Measurements from ENCODE around the gene TRPM3.

TRPM3 gene

DNA sequence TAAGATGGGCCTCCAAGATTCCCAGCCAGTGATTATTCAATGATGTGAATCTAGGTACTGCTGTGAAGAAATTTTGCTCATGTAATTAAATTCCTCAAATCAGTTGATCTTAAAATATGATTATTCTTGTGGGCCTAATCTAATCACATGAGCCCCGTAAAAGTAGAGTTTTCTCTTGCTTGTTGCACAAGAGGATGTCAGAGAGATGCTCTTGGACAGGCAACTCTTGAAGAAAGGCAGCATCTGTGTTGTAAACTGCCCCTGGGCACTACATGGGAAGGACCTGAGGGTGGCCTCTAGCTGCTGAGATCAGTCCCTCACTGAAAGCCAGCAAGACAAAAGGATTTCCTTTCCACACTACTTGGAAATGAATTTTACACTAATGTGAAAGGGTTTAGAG is 132.9 kb downstream of the TRPM3 start:
- DNase-seq (ENCODE audit: low read depth, low spot score) = no peak
- no peaks in the 10 kb centered on the region for H3K4me1 ChIP-seq (ENCODE audit: insufficient read depth, insufficient read length)
- TF ChIP-seq SUZ12 (IDR thresholded peaks at IDR 0.05; ENCODE audit: extremely low read depth, insufficient read depth, insufficient read length) (no peak), ZNF274 (IDR thresholded peaks at IDR 0.05; ENCODE audit: low read depth, low read length) (no peak), YY1 (IDR thresholded peaks at IDR 0.05; ENCODE audit: insufficient read depth, insufficient read length) (no peak)
- no peak overlapping the region for H3K4me3 ChIP-seq (ENCODE audit: insufficient read length, low read depth)
- no peak overlapping the region for H3K9ac ChIP-seq (ENCODE audit: insufficient read length, low read depth)
- no peaks in the 10 kb centered on the region for H3K36me3 ChIP-seq (ENCODE audit: insufficient read depth, insufficient read length, low read length)
- H3K9me3 ChIP-seq (ENCODE audit: insufficient read depth, low read length) = no peaks in the 10 kb centered on the region; the same call in 1 of the 2 replicates
- H3K27me3 ChIP-seq (ENCODE audit: insufficient read depth, insufficient read length) = no peaks in the 10 kb centered on the region

DNA sequence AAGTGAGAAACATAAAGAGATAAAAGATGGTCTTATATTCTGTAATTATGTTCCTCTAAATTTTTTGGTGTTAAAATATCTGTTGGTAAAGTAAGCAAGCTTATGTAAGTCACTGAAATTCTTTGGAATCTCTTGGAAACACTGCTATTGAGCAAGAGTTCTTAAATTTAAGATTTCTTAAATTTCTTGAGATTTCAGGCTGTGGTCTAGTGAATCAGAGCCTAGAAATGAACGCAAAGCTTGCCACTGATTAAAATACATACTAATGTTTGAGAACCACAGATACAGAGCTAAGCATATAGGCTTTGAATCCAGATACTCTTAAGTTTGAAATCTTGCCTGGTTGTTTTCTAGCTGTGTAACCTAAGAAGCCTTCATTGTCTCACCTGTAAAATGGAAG is 133.4 kb downstream of the TRPM3 start:
- Histone ChIP-seq H3K27me3 (ENCODE audit: insufficient read depth, insufficient read length) (no peaks in the 10 kb centered on the region), H3K9ac (ENCODE audit: insufficient read length, low read depth) (no peak overlapping the region), H3K9me3 (ENCODE audit: insufficient read depth, low read length) (no peaks in the 10 kb centered on the region; the same call in 1 of the 2 replicates), H3K4me1 (ENCODE audit: insufficient read depth, insufficient read length) (no peaks in the 10 kb centered on the region), H3K4me3 (ENCODE audit: insufficient read length, low read depth) (no peak overlapping the region), H3K36me3 (ENCODE audit: insufficient read depth, insufficient read length, low read length) (no peaks in the 10 kb centered on the region)
- no peak for TF ChIP-seq YY1 (IDR thresholded peaks at IDR 0.05; ENCODE audit: insufficient read depth, insufficient read length)
- no peak for TF ChIP-seq SUZ12 (IDR thresholded peaks at IDR 0.05; ENCODE audit: extremely low read depth, insufficient read depth, insufficient read length)
- no peak for TF ChIP-seq ZNF274 (IDR thresholded peaks at IDR 0.05; ENCODE audit: low read depth, low read length)
- DNase-seq (ENCODE audit: low read depth, low spot score) = no peak

- H3K9ac ChIP-seq (ENCODE audit: insufficient read length, low read depth) = no peak overlapping the region
- no peaks in the 10 kb centered on the region for H3K36me3 ChIP-seq (ENCODE audit: insufficient read depth, insufficient read length, low read length)
- no peaks in the 10 kb centered on the region for H3K27me3 ChIP-seq (ENCODE audit: insufficient read depth, insufficient read length)
- H3K4me1 ChIP-seq (ENCODE audit: insufficient read depth, insufficient read length) = no peaks in the 10 kb centered on the region
- no peak overlapping the region for H3K4me3 ChIP-seq (ENCODE audit: insufficient read length, low read depth)
- H3K9me3 ChIP-seq (ENCODE audit: insufficient read depth, low read length) = no peaks in the 10 kb centered on the region; the same call in 1 of the 2 replicates
- no peak for TF ChIP-seq ZNF274 (IDR thresholded peaks at IDR 0.05; ENCODE audit: low read depth, low read length)
- no peak for TF ChIP-seq YY1 (IDR thresholded peaks at IDR 0.05; ENCODE audit: insufficient read depth, insufficient read length)
- no peak for DNase-seq (ENCODE audit: low read depth, low spot score)
Measured at GRCh38 chr9:70986984-70987383, 134.4 kb downstream of the TRPM3 start.

- Histone ChIP-seq H3K4me3 (ENCODE audit: insufficient read length, low read depth) (no peak overlapping the region), H3K27me3 (ENCODE audit: insufficient read depth, insufficient read length) (no peaks in the 10 kb centered on the region), H3K9me3 (ENCODE audit: insufficient read depth, low read length) (no peaks in the 10 kb centered on the region; the same call in 1 of the 2 replicates), H3K36me3 (ENCODE audit: insufficient read depth, insufficient read length, low read length) (no peaks in the 10 kb centered on the region), H3K9ac (ENCODE audit: insufficient read length, low read depth) (no peak overlapping the region), H3K4me1 (ENCODE audit: insufficient read depth, insufficient read length) (no peaks in the 10 kb centered on the region)
- TF ChIP-seq ZNF274 (IDR thresholded peaks at IDR 0.05; ENCODE audit: low read depth, low read length) = no peak
- DNase-seq (ENCODE audit: low read depth, low spot score) = no peak
Measured at GRCh38 chr9:70983723-70984295, 137.6 kb downstream of the TRPM3 start.

GRCh38 chr9:70981312-70981711 is 140.1 kb downstream of the TRPM3 start:
- Histone ChIP-seq H3K9ac (ENCODE audit: insufficient read length, low read depth) (no peak overlapping the region), H3K36me3 (ENCODE audit: insufficient read depth, insufficient read length, low read length) (no peaks in the 10 kb centered on the region), H3K4me1 (ENCODE audit: insufficient read depth, insufficient read length) (no peaks in the 10 kb centered on the region), H3K4me3 (ENCODE audit: insufficient read length, low read depth) (no peak overlapping the region), H3K9me3 (ENCODE audit: insufficient read depth, low read length) (no peaks in the 10 kb centered on the region; the same call in 1 of the 2 replicates), H3K27me3 (ENCODE audit: insufficient read depth, insufficient read length) (no peaks in the 10 kb centered on the region)
- TF ChIP-seq YY1 (IDR thresholded peaks at IDR 0.05; ENCODE audit: insufficient read depth, insufficient read length) (no peak), ZNF274 (IDR thresholded peaks at IDR 0.05; ENCODE audit: low read depth, low read length) (no peak), SUZ12 (IDR thresholded peaks at IDR 0.05; ENCODE audit: extremely low read depth, insufficient read depth, insufficient read length) (no peak)
- DNase-seq (ENCODE audit: low read depth, low spot score) = no peak

DNA sequence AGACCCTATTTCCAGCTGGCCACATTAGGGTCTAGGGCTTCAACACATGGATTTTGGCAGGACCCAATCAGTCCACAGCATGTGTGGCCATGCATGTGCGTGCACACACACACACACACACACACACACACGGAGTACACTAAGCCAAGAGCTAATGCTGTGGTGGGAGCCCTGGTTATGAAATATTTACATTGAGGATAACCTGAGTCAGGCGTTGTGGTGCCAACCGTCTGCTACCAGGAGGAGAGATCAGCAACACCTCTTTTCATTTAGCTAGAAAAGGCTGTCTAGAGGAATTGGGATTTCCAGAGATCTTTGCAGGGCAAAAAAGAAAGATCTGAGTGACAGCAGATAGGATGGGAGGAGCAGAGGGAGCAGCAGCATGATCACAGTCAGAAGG is 141.5 kb downstream of the TRPM3 start:
- Histone ChIP-seq H3K9ac (ENCODE audit: insufficient read length, low read depth) (no peak overlapping the region), H3K4me1 (ENCODE audit: insufficient read depth, insufficient read length) (no peaks in the 10 kb centered on the region), H3K9me3 (ENCODE audit: insufficient read depth, low read length) (no peaks in the 10 kb centered on the region; the same call in 1 of the 2 replicates), H3K27me3 (ENCODE audit: insufficient read depth, insufficient read length) (no peaks in the 10 kb centered on the region), H3K4me3 (ENCODE audit: insufficient read length, low read depth) (no peak overlapping the region), H3K36me3 (ENCODE audit: insufficient read depth, insufficient read length, low read length) (no peaks in the 10 kb centered on the region)
- DNase-seq (ENCODE audit: low read depth, low spot score) = no peak
- TF ChIP-seq YY1 (IDR thresholded peaks at IDR 0.05; ENCODE audit: insufficient read depth, insufficient read length) = no peak
- TF ChIP-seq ZNF274 (IDR thresholded peaks at IDR 0.05; ENCODE audit: low read depth, low read length) = no peak
- no peak for TF ChIP-seq SUZ12 (IDR thresholded peaks at IDR 0.05; ENCODE audit: extremely low read depth, insufficient read depth, insufficient read length)

GRCh38 chr9:70978085-70978484 is 143.3 kb downstream of the TRPM3 start:
- TF ChIP-seq ZNF274 (IDR thresholded peaks at IDR 0.05; ENCODE audit: low read depth, low read length) (no peak), SUZ12 (IDR thresholded peaks at IDR 0.05; ENCODE audit: extremely low read depth, insufficient read depth, insufficient read length) (no peak), YY1 (IDR thresholded peaks at IDR 0.05; ENCODE audit: insufficient read depth, insufficient read length) (no peak)
- no peak overlapping the region for H3K4me3 ChIP-seq (ENCODE audit: insufficient read length, low read depth)
- DNase-seq (ENCODE audit: low read depth, low spot score) = no peak
- H3K9me3 ChIP-seq (ENCODE audit: insufficient read depth, low read length) = no peaks in the 10 kb centered on the region
- no peak overlapping the region for H3K9ac ChIP-seq (ENCODE audit: insufficient read length, low read depth)
- no peaks in the 10 kb centered on the region for H3K27me3 ChIP-seq (ENCODE audit: insufficient read depth, insufficient read length)
- no peaks in the 10 kb centered on the region for H3K4me1 ChIP-seq (ENCODE audit: insufficient read depth, insufficient read length)
- no peaks in the 10 kb centered on the region for H3K36me3 ChIP-seq (ENCODE audit: insufficient read depth, insufficient read length, low read length)

Measured in NT2/D1 (cell line).